HEK293 (cell line): ENCODE data around the gene MYO1C.

Experiments used
- CTCF ChIA-PET: fragments of 350-600 bp; formaldehyde crosslinking; extraction: SDS; loops from one replicate; lab custom pipeline; 2021; ENCODE audit warnings: antibody characterized with exemption; lab: Yijun Ruan, JAX
- POLR2A ChIA-PET: fragments of 300-600 bp; formaldehyde crosslinking; extraction: SDS; loops from one replicate; lab custom pipeline; 2020; ENCODE audit warnings: antibody characterized with exemption, inconsistent platforms; lab: Yijun Ruan, JAX
- H3K27ac ChIP-seq: fragments of 200-500 bp; sonication (Bioruptor generic); 2 replicates; pipeline ENCODE4 v1.5.1; 2014; ENCODE audit warnings: low read depth, low read length, control low read depth, inconsistent platforms; ENCODE audit errors: extremely low read depth
- H3K36me3 ChIP-seq, 2 experiments: fragments of 200-500 bp in 1 of 2; sonication (Bioruptor generic) in 1 of 2; 1 replicate in 1 of 2; 2 replicates in 1 of 2; pipeline ENCODE4 v1.5.1; 2014 to 2017; ENCODE audit warnings: inconsistent platforms in 2 of 2, low read length in 2 of 2; ENCODE audit not compliant: control insufficient read depth in 2 of 2, insufficient read depth in 1 of 2
- H3K4me1 ChIP-seq: fragments of 200-500 bp; sonication (Bioruptor generic); 2 replicates; pipeline ENCODE4 v1.5.1; 2014; ENCODE audit warnings: mild to moderate bottlenecking, low read length, inconsistent platforms; ENCODE audit not compliant: control insufficient read depth, insufficient read depth
- H3K4me3 ChIP-seq: 2 replicates; pipeline ENCODE4 v1.5.1; 2011; ENCODE audit warnings: low read depth, mild to moderate bottlenecking, control low read depth, low read length, moderate library complexity
- H3K9me3 ChIP-seq: fragments of 200-500 bp; sonication (Bioruptor generic); 2 replicates; pipeline ENCODE4 v1.5.1; 2014; ENCODE audit warnings: low read depth, low read length, inconsistent platforms; ENCODE audit not compliant: control insufficient read depth, insufficient read depth
- GLI2 ChIP-seq: fragments of 450-650 bp; formaldehyde crosslinking; IDR thresholded peaks from 2 replicates; pipeline ENCODE4; 2017; ENCODE audit warnings: missing biosample characterization, missing genetic modification characterization, low read depth, borderline replicate concordance
- GLIS2 ChIP-seq: fragments of 450-650 bp; formaldehyde crosslinking; IDR thresholded peaks from 2 replicates; pipeline ENCODE4 v1.5.1; 2016; ENCODE audit warnings: missing biosample characterization, missing genetic modification characterization
- KLF1 ChIP-seq: fragments of 450-650 bp; formaldehyde crosslinking; IDR thresholded peaks from 2 replicates; pipeline ENCODE4 v1.5.1; 2016; ENCODE audit warnings: missing biosample characterization, missing genetic modification characterization
- KLF10 ChIP-seq: fragments of 450-650 bp; IDR thresholded peaks from 2 replicates; pipeline ENCODE4 v1.5.1; 2018; ENCODE audit warnings: missing biosample characterization, mild to moderate bottlenecking, missing genetic modification characterization
- SALL2 ChIP-seq: fragments of 450-650 bp; formaldehyde crosslinking; IDR thresholded peaks from 2 replicates; pipeline ENCODE4 v1.5.0; 2017; ENCODE audit warnings: missing biosample characterization, mild to moderate bottlenecking, missing genetic modification characterization, borderline replicate concordance
- SETDB1 ChIP-seq: IDR thresholded peaks from one replicate; pipeline ENCODE4 v1.6.1; 2017; ENCODE audit warnings: mild to moderate bottlenecking, low read length, moderate library complexity, mixed read lengths; ENCODE audit not compliant: insufficient read length
- SP2 ChIP-seq: fragments of 450-650 bp; formaldehyde crosslinking; IDR thresholded peaks from 2 replicates; pipeline ENCODE4 v1.5.1; 2016; ENCODE audit warnings: missing biosample characterization, missing genetic modification characterization
- SP7 ChIP-seq: fragments of 450-650 bp; formaldehyde crosslinking; IDR thresholded peaks from 2 replicates; pipeline ENCODE4 v1.5.1; 2016; ENCODE audit warnings: missing biosample characterization, missing genetic modification characterization
- ZEB2 ChIP-seq: fragments of 450-650 bp; formaldehyde crosslinking; IDR thresholded peaks from 2 replicates; pipeline ENCODE4 v1.5.1; 2016; ENCODE audit warnings: missing biosample characterization, missing genetic modification characterization
- ZIC2 ChIP-seq: fragments of 450-650 bp; formaldehyde crosslinking; IDR thresholded peaks from 2 replicates; pipeline ENCODE4 v1.5.1; 2016; ENCODE audit warnings: missing biosample characterization, missing genetic modification characterization
- ZNF138 ChIP-seq: fragments of 450-650 bp; formaldehyde crosslinking; IDR thresholded peaks from 2 replicates; pipeline ENCODE4 v1.5.1; 2016; ENCODE audit warnings: missing biosample characterization, missing genetic modification characterization, borderline replicate concordance
- ZNF19 ChIP-seq: fragments of 450-650 bp; formaldehyde crosslinking; IDR thresholded peaks from 2 replicates; pipeline ENCODE4; 2016; ENCODE audit warnings: missing biosample characterization, missing genetic modification characterization, low read depth
- ZNF221 ChIP-seq: fragments of 450-650 bp; formaldehyde crosslinking; IDR thresholded peaks from 2 replicates; pipeline ENCODE4 v1.5.1; 2017; ENCODE audit warnings: missing biosample characterization, missing genetic modification characterization, borderline replicate concordance
- ZNF341 ChIP-seq: fragments of 450-650 bp; formaldehyde crosslinking; IDR thresholded peaks from 2 replicates; pipeline ENCODE4; 2016; ENCODE audit warnings: low read depth, missing biosample characterization, missing genetic modification characterization
- ZNF394 ChIP-seq: fragments of 450-650 bp; formaldehyde crosslinking; IDR thresholded peaks from 2 replicates; pipeline ENCODE4 v1.5.1; 2016; ENCODE audit warnings: missing biosample characterization, missing genetic modification characterization, mild to moderate bottlenecking, moderate library complexity, borderline replicate concordance
- ZNF416 ChIP-seq: fragments of 450-650 bp; formaldehyde crosslinking; IDR thresholded peaks from 2 replicates; pipeline ENCODE4 v1.5.1; 2016; ENCODE audit warnings: missing biosample characterization, missing genetic modification characterization
- ZNF600 ChIP-seq: fragments of 450-650 bp; formaldehyde crosslinking; IDR thresholded peaks from 2 replicates; pipeline ENCODE4 v1.5.1; 2016; ENCODE audit warnings: missing biosample characterization, missing genetic modification characterization
- ZNF707 ChIP-seq: fragments of 450-650 bp; formaldehyde crosslinking; IDR thresholded peaks from 2 replicates; pipeline ENCODE4 v1.5.1; 2016; ENCODE audit warnings: missing biosample characterization, missing genetic modification characterization
- ZNF791 ChIP-seq: fragments of 450-650 bp; formaldehyde crosslinking; IDR thresholded peaks from 2 replicates; pipeline ENCODE4 v1.5.1; 2016; ENCODE audit warnings: missing biosample characterization, missing genetic modification characterization
- TF ChIP-seq, protein P1 (sequence below): fragments of 450-650 bp; formaldehyde crosslinking; optimal IDR thresholded peaks from 2 replicates; pipeline ENCODE3; 2016; ENCODE audit warnings: missing biosample characterization, mild to moderate bottlenecking, missing genetic modification characterization
- TF ChIP-seq, protein P2 (sequence below): fragments of 450-650 bp; IDR thresholded peaks from 2 replicates; pipeline ENCODE4 v1.5.1; 2018; ENCODE audit warnings: missing biosample characterization, missing genetic modification characterization
- TF ChIP-seq, protein P3 (sequence below): fragments of 450-650 bp; formaldehyde crosslinking; IDR thresholded peaks from 2 replicates; pipeline ENCODE4 v1.5.1; 2016; ENCODE audit warnings: missing biosample characterization, missing genetic modification characterization
- TF ChIP-seq, protein P4 (sequence below): fragments of 450-650 bp; formaldehyde crosslinking; IDR thresholded peaks from 2 replicates; pipeline ENCODE4 v1.5.1; 2017; ENCODE audit warnings: missing biosample characterization, missing genetic modification characterization
- TF ChIP-seq, protein P5 (sequence below): fragments of 450-650 bp; formaldehyde crosslinking; IDR thresholded peaks from 2 replicates; pipeline ENCODE4 v1.5.1; 2016; ENCODE audit warnings: missing biosample characterization, missing genetic modification characterization

Gene MYO1C

DNA sequence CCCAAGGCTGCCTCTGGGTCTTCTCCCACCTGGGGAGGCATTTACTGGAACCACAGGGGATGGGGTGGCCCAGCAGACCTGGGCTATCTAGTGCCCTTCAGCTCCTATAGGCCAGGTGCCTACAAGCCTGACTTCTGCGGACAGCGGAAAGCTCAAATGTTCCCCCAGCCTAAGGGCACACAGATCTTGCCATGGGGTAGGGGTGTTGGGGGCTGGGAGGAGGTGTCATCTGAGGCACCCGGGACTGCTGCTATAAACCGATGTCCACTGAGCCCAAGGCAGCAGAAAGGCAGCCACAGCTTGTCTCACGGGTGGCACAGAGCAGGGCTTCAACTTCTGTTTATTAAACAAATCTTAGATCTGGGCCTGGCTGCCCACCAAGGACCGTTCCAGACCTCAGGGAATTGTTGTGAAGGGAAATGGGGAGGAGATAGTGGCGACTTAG is 3.6 kb downstream of the MYO1C start:
- Histone ChIP-seq H3K36me3 (peaks cover 0 to 4% of the 10 kb centered on the region in 2 experiments; a peak in 2 of 3 replicates), H3K27ac (peak overlapping the region; percentile 70; the same call in 1 of the 2 replicates), H3K4me3 (no peak overlapping the region), H3K4me1 (peaks cover 6% of the 10 kb centered on the region; the same call in 1 of the 2 replicates), H3K9me3 (no peaks in the 10 kb centered on the region)
- ChIA-PET CTCF (interaction anchor here (0.7 to 1.3 kb wide), 2 partner anchors 27 to 181 kb away, joined by 4 to 5 read pairs; partner anchors contain the start of gene INPP5K), POLR2A (interaction anchor here (0.9 to 2.4 kb wide), 6 partner anchors 26 to 123 kb away, joined by 3 to 13 read pairs (median 6); partner anchors contain the start of gene INPP5K)
- TF ChIP-seq ZNF19 (tag by site-specific recombination) = no peak
- TF ChIP-seq GLI2 (tag by site-specific recombination) = no peak
- TF ChIP-seq, protein P1, sequence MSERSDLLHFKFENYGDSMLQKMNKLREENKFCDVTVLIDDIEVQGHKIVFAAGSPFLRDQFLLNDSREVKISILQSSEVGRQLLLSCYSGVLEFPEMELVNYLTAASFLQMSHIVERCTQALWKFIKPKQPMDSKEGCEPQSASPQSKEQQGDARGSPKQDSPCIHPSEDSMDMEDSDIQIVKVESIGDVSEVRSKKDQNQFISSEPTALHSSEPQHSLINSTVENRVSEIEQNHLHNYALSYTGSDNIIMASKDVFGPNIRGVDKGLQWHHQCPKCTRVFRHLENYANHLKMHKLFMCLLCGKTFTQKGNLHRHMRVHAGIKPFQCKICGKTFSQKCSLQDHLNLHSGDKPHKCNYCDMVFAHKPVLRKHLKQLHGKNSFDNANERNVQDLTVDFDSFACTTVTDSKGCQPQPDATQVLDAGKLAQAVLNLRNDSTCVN (tag by site-specific recombination) = no peak
- TF ChIP-seq ZIC2 = peak; percentile 64

DNA sequence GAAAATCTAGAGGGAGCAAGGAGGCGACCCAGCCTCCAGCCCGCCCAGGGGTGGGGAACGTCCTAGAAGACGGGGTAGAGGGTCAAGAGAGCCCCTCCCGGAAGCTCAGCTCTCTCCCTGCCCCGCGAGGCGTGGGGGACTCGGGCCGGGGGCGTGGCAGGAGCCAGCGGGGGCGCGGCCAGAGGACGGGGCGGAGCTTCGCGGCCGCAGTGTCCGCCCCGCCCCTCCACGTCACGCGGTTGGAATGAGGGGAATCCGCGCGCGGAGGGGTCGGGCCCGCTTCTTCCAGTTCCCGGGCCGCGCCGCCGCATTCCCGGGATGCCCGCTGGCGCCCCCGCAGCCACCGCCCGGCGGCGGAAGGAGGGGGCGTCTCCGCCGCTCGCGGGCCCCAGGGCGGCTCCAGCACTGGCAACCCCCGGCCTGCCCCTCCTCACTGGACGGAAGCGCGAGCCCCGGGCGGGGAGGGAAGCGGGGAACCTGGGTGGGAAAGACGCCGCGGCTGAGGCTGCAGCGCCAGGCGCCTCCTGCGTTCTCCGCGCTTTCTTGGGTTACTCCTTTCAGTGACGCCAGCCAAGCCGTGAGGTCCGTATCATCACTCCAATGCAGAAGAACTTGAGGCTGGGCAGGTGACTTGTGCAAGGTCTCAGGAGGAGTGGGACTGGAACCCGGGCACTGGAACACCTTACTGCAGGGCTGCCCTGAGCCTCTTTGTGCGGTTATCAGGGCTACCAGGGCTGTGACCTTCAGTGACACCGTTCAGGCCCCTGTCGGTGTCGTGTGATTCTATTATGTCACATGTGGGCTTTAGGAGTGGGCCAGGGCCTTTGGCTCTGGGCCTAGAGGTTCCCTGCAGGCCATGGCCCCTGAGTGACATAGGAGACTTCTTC is 4.3 kb downstream of the MYO1C start:
- Histone ChIP-seq H3K4me1 (peaks cover 6% of the 10 kb centered on the region; the same call in 1 of the 2 replicates), H3K36me3 (peaks cover 0 to 9% of the 10 kb centered on the region in 2 experiments; a peak in 2 of 3 replicates), H3K9me3 (no peaks in the 10 kb centered on the region), H3K4me3 (peak overlapping the region; percentile 45), H3K27ac (peak overlapping the region; percentile 70; the same call in 1 of the 2 replicates)
- CTCF ChIA-PET = interaction anchor here (0.7 to 1.3 kb wide), 4 partner anchors 28 to 471 kb away, joined by 4 to 5 read pairs (median 4); partner anchors contain the start of gene INPP5K
- POLR2A ChIA-PET = interaction anchor here (0.6 to 2.4 kb wide), 13 partner anchors 10 to 140 kb away, joined by 3 to 13 read pairs (median 3); partner anchors contain the start of genes INPP5K, SLC43A2 and YWHAE
- TF ChIP-seq, protein P2, sequence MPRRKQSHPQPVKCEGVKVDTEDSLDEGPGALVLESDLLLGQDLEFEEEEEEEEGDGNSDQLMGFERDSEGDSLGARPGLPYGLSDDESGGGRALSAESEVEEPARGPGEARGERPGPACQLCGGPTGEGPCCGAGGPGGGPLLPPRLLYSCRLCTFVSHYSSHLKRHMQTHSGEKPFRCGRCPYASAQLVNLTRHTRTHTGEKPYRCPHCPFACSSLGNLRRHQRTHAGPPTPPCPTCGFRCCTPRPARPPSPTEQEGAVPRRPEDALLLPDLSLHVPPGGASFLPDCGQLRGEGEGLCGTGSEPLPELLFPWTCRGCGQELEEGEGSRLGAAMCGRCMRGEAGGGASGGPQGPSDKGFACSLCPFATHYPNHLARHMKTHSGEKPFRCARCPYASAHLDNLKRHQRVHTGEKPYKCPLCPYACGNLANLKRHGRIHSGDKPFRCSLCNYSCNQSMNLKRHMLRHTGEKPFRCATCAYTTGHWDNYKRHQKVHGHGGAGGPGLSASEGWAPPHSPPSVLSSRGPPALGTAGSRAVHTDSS (tag by site-specific recombination) = no peak
- peak; percentile 82; the same call in 1 of the 2 replicates for TF ChIP-seq ZNF394 (tag by site-specific recombination)
- TF ChIP-seq SETDB1 = no peak
- TF ChIP-seq KLF10 = peak; percentile 99
- TF ChIP-seq SALL2 = no peak
- TF ChIP-seq, protein P3, sequence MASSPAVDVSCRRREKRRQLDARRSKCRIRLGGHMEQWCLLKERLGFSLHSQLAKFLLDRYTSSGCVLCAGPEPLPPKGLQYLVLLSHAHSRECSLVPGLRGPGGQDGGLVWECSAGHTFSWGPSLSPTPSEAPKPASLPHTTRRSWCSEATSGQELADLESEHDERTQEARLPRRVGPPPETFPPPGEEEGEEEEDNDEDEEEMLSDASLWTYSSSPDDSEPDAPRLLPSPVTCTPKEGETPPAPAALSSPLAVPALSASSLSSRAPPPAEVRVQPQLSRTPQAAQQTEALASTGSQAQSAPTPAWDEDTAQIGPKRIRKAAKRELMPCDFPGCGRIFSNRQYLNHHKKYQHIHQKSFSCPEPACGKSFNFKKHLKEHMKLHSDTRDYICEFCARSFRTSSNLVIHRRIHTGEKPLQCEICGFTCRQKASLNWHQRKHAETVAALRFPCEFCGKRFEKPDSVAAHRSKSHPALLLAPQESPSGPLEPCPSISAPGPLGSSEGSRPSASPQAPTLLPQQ (tag by site-specific recombination) = peak; percentile 51; the same call in 1 of the 2 replicates
- TF ChIP-seq SP2 (tag by site-specific recombination) = peak; percentile 59
- TF ChIP-seq ZNF341 (tag by site-specific recombination) = no peak
- 0 out of 2 replicates have a peak, but pooled peaks have one; percentile 34 for TF ChIP-seq ZEB2 (tag by site-specific recombination)
- no peak for TF ChIP-seq SP7 (tag by site-specific recombination)
- TF ChIP-seq ZNF138 (tag by site-specific recombination) = no peak
- TF ChIP-seq, protein P4, sequence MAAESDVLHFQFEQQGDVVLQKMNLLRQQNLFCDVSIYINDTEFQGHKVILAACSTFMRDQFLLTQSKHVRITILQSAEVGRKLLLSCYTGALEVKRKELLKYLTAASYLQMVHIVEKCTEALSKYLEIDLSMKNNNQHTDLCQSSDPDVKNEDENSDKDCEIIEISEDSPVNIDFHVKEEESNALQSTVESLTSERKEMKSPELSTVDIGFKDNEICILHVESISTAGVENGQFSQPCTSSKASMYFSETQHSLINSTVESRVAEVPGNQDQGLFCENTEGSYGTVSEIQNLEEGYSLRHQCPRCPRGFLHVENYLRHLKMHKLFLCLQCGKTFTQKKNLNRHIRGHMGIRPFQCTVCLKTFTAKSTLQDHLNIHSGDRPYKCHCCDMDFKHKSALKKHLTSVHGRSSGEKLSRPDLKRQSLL (tag by site-specific recombination) = peak; percentile 31; the same call in 1 of the 2 replicates
- TF ChIP-seq ZNF600 (tag by site-specific recombination) = peak; percentile 92
- no peak for TF ChIP-seq ZNF221 (tag by site-specific recombination)
- TF ChIP-seq, protein P5, sequence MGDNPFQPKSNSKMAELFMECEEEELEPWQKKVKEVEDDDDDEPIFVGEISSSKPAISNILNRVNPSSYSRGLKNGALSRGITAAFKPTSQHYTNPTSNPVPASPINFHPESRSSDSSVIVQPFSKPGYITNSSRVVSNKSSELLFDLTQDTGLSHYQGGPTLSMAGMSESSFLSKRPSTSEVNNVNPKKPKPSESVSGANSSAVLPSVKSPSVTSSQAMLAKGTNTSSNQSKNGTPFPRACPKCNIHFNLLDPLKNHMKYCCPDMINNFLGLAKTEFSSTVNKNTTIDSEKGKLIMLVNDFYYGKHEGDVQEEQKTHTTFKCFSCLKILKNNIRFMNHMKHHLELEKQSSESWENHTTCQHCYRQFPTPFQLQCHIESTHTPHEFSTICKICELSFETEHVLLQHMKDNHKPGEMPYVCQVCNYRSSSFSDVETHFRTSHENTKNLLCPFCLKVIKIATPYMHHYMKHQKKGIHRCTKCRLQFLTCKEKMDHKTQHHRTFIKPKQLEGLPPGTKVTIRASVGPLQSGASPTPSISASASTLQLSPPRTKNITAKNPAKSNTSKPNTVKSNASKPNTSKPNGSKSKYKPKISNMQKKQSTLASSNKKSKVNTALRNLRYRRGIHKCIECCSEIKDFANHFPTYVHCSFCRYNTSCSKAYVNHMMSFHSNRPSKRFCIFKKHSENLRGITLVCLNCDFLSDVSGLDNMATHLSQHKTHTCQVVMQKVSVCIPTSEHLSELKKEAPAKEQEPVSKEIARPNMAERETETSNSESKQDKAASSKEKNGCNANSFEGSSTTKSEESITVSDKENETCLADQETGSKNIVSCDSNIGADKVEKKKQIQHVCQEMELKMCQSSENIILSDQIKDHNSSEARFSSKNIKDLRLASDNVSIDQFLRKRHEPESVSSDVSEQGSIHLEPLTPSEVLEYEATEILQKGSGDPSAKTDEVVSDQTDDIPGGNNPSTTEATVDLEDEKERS (tag by site-specific recombination) = no peak
- no peak for TF ChIP-seq ZNF416 (tag by site-specific recombination)
- no peak for TF ChIP-seq ZNF707 (tag by site-specific recombination)
- no peak for TF ChIP-seq ZNF791 (tag by site-specific recombination)
- peak; percentile 65 for TF ChIP-seq KLF1 (tag by site-specific recombination)
- TF ChIP-seq GLIS2 = peak; percentile 57
